Activated T-helper 1 cell treated with anti-CD3 and anti-CD28 coated beads, Interleukin-12 subunit alpha, Interleukin-12 subunit beta, Interleukin-2, Interleukin-4 antibody, amounts not matched to agents 30 ng/mL and 10 ng/mL and 1 ng/mL, durations not matched to agents 14 hours and 24 hours and 36 hours (primary cell): Measurements from ENCODE around the gene GPSM3. TPM values are rescaled to one million over a fixed set of nuclear protein-coding genes. Genes with fewer than 3 reads are reported as not detected.

Experiments used
- DNase-seq: peaks from one replicate; pipeline ENCODE4 v3.0.0; 2021; ENCODE audit warnings: low spot score
- H3K27ac Mint-ChIP-seq: one replicate; pipeline ENCODE4 v1.8.0; 2021; ENCODE audit warnings: mild to moderate bottlenecking, mixed read lengths
- H3K27me3 Mint-ChIP-seq: one replicate; pipeline ENCODE4 v1.8.0; 2022; ENCODE audit warnings: mild to moderate bottlenecking, moderate library complexity, mixed read lengths; ENCODE audit not compliant: insufficient read depth
- H3K36me3 Mint-ChIP-seq: one replicate; pipeline ENCODE4 v1.8.0; 2021; ENCODE audit warnings: low read depth, mixed read lengths
- H3K4me1 Mint-ChIP-seq: one replicate; pipeline ENCODE4 v1.8.0; 2021; ENCODE audit warnings: low read depth, mixed read lengths
- H3K4me3 Mint-ChIP-seq: one replicate; pipeline ENCODE4 v1.8.0; 2021; ENCODE audit warnings: mild to moderate bottlenecking, moderate library complexity, mixed read lengths
- H3K9me3 Mint-ChIP-seq: one replicate; pipeline ENCODE4 v1.8.0; 2021; ENCODE audit warnings: mixed read lengths
- intact Hi-C: fragments of 100-400 bp; cut with micrococcal nuclease; formaldehyde crosslinking; loops from one replicate; pipeline ENCODE4 v1.15.1; 2024
- total RNA-seq: library from RNA; stranded (reverse); gene quantifications from 2 replicates; pipeline ENCODE4 v1.2.3, GENCODE V29; 2022

GPSM3 gene, protein sequence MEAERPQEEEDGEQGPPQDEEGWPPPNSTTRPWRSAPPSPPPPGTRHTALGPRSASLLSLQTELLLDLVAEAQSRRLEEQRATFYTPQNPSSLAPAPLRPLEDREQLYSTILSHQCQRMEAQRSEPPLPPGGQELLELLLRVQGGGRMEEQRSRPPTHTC
- 82.5 and 84.7 TPM in 2 replicates for total RNA-seq

DNA sequence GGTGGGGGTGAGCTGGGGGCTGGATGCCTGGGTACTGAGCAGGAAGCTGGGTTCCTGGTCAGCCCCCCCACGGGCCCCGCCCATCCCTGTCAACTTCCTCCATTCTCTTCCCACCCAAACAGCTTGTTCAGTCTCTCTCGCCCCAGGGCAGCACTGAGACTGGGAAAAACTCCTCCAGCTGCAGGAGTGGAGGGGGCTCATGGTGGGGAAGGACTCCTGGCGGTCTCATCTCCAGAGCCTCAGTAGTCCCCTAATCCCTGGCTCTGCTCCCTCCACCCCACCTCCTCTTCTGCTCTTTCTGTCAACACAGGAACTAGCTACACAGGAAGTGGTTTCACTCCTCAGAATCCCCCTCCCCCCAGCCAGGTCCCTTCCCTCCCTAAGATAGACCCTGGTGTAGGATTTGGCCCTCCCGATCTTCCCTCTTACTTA, at the start of gene GPSM3:
GPSM3 (minus strand) TSS at position 36 of the 432 bp plus-strand sequence. CDS start 130 bp downstream, outside the sequence.
- DNase-seq = peak; percentile 55
- Mint-ChIP-seq H3K36me3 (peaks cover 8% of the 10 kb centered on the region), H3K27me3 (no peaks in the 10 kb centered on the region), H3K4me1 (peaks cover 62% of the 10 kb centered on the region), H3K9me3 (no peaks in the 10 kb centered on the region), H3K27ac (peak within 1 kb of the TSS; percentile 97), H3K4me3 (peak within 1 kb of the TSS; percentile 97)
- intact Hi-C loops = loop anchor here (5.0 kb wide), 2 partner anchors 295 to 380 kb away; partner anchors contain the start of gene EHMT2

DNA sequence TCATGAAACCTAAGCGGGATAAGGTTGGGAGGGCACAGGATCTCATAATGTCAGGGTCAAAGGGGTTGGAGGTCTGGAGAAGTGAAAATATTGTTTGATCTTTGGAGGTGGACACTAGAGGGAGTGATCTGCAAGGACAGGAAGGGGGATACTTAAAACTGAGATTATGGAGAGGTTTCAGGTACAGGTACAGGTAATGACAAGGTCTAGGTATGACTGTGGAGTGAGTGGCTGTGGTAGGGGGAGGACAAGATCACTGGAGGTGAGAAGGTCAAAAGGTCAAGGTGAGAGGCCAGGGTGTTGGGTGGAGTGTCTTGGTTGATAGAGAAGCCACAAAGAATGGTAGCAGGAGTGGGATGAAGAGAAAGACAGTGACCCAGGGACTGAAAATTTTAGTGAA, 48.2 kb upstream of the GPSM3 start:
- intact Hi-C loops = no loop called here
- Mint-ChIP-seq H3K36me3 (no peaks in the 10 kb centered on the region), H3K4me1 (peaks cover 27% of the 10 kb centered on the region), H3K27ac (peak overlapping the region; percentile 54), H3K9me3 (no peaks in the 10 kb centered on the region), H3K4me3 (no peak overlapping the region), H3K27me3 (peaks cover 15% of the 10 kb centered on the region)
- DNase-seq = no peak

DNA sequence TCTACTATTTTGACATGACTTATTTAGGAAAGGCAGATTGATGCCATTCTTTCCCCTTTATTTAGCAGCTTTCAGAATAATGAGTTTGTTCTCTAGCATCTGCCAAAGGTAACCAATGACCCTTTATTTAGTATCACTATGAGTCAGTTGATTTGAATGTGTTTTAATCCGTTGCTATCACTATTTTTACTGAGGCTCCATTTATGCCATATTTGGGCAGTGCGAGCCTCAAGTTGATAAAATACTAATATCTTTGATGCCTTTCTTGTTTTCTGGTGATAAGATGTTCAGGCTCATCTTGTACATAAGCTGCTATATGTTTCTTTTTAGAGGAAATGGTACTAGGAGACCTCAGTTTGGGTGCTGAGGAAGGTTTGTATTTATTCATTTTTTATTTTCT, 47.0 kb upstream of the GPSM3 start:
- Mint-ChIP-seq H3K36me3 (no peaks in the 10 kb centered on the region), H3K27me3 (peaks cover 12% of the 10 kb centered on the region), H3K27ac (no peak overlapping the region), H3K4me1 (peaks cover 18% of the 10 kb centered on the region), H3K9me3 (no peaks in the 10 kb centered on the region), H3K4me3 (no peak overlapping the region)
- no peak for DNase-seq
- intact Hi-C loops = no loop called here

DNA sequence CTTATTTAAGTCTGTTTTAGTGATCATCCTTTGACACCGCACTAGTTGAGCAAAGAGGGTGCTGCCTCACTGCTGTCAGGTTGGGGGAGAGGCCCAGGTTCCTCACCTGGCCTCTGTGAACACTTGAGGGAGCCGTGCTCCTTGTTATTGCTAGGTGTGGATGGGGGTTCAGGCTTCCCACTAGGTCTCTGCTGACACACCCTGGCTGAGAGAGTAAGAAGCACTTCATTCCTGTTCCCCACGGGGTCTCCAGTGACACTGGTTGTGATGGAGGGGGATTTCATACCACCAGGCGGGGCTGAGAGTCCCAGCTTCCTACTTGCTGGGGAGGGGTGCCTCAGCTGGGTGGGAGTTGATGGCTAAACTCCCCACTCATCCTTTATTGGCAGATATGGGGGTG, 42.5 kb upstream of the GPSM3 start:
- Mint-ChIP-seq H3K36me3 (no peaks in the 10 kb centered on the region), H3K27ac (no peak overlapping the region), H3K9me3 (no peaks in the 10 kb centered on the region), H3K4me1 (no peaks in the 10 kb centered on the region), H3K4me3 (no peak overlapping the region), H3K27me3 (peaks cover 4% of the 10 kb centered on the region)
- intact Hi-C loops = no loop called here
- DNase-seq = no peak

DNA sequence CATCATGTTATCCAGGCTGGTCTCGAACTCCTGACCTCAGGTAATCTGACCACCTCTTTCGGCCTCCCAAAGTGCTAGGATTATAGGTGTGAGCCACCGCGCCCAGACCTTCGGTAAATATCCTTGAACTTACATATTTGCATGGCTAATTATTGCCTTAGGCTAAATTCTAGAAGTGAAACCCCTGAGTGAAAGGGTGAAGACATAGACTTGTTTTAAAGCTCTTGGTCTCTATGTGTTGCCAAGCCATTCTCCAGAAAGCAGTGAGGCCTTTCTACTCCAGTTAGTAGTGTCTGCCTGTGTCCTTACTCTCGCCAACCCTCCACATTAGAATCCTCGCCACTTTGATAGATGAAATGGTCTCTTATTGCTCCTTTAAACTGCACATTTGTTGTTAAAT, 34.0 kb upstream of the GPSM3 start:
- no peaks in the 10 kb centered on the region for H3K4me1 Mint-ChIP-seq
- DNase-seq = no peak
- intact Hi-C loops = no loop called here
- no peak overlapping the region for H3K27ac Mint-ChIP-seq
- H3K4me3 Mint-ChIP-seq = no peak overlapping the region
- H3K9me3 Mint-ChIP-seq = no peaks in the 10 kb centered on the region
- no peaks in the 10 kb centered on the region for H3K27me3 Mint-ChIP-seq
- no peaks in the 10 kb centered on the region for H3K36me3 Mint-ChIP-seq

DNA sequence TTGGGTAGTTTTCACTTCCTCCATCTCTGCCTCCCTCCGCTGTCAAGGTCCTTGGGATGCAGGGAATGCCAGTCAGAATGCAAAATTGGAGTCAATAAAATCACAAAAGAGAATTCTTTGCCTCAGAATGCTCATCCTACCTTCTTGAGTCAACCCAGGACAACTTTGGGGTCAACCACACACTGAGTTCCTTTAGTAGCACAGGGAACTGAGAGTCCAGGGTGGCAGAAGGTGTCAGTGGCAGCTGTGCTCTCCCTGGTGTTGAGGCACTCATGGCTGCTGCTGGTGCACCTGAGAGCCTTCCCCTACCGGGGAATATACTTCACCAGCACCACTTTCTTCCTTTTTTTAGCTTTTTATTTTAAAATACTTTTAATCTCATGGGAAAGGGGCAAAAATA, 32.3 kb upstream of the GPSM3 start:
- no peak overlapping the region for H3K27ac Mint-ChIP-seq
- no peaks in the 10 kb centered on the region for H3K4me1 Mint-ChIP-seq
- no peaks in the 10 kb centered on the region for H3K27me3 Mint-ChIP-seq
- intact Hi-C loops = no loop called here
- no peak for DNase-seq
- H3K4me3 Mint-ChIP-seq = no peak overlapping the region
- H3K36me3 Mint-ChIP-seq = no peaks in the 10 kb centered on the region
- no peaks in the 10 kb centered on the region for H3K9me3 Mint-ChIP-seq

DNA sequence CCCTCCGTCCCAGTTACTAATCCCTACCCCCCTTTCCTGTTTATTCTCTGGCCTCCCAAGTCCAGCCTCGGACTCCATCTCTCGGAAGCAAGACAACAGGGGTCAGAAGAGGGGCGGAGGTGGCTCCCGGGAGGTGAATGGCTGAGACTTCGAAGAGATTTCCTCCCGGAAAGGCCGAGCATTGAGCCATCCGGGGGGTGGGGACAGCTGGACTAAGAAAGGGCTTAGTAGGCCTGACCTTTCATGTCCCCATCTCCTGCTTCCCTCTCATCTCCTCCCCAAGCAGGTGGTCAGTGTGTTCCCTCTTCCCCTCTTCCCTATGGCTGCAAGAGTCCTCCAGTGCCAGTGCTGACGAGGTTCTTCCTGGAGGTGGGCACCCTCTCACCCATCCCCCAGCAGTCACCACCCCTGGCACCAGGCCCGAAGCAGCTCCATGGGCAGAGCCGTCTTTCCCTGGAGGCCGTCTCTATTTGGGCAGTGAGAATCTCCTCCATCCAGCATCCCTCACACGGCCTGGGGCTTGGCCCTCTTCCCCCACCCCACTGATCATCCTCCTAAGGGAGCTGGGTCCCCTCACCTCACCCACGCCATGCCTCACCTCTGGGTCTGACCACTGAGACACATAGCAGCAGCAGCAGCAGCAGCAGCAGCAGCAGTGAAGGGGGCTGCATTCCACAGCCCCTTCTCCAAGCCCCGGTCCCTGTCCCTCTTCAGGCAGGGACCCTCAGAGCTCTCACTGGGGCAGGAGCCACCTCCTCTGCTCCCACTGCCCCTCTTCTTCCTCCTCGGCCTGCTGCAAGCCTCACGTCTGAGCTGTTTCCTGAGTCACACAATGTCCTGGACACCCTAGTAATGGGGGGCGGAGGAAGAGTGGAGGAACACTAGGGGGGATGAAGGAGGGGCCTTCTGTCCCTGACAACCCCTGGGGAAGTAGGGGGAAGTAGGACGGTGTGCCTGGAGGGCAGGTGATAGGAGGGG, 31.1 kb upstream of the GPSM3 start, which contains the start of gene NOTCH4:
NOTCH4 (minus strand) TSS at position 810 of the 978 bp plus-strand sequence; CDS start at position 671, 139 bp downstream.
- Mint-ChIP-seq H3K4me3 (no peak within 1 kb of the TSS), H3K27me3 (no peaks in the 10 kb centered on the region), H3K27ac (no peak within 1 kb of the TSS), H3K4me1 (no peaks in the 10 kb centered on the region), H3K36me3 (no peaks in the 10 kb centered on the region), H3K9me3 (no peaks in the 10 kb centered on the region)
- no peak for DNase-seq
- intact Hi-C loops = no loop called here

DNA sequence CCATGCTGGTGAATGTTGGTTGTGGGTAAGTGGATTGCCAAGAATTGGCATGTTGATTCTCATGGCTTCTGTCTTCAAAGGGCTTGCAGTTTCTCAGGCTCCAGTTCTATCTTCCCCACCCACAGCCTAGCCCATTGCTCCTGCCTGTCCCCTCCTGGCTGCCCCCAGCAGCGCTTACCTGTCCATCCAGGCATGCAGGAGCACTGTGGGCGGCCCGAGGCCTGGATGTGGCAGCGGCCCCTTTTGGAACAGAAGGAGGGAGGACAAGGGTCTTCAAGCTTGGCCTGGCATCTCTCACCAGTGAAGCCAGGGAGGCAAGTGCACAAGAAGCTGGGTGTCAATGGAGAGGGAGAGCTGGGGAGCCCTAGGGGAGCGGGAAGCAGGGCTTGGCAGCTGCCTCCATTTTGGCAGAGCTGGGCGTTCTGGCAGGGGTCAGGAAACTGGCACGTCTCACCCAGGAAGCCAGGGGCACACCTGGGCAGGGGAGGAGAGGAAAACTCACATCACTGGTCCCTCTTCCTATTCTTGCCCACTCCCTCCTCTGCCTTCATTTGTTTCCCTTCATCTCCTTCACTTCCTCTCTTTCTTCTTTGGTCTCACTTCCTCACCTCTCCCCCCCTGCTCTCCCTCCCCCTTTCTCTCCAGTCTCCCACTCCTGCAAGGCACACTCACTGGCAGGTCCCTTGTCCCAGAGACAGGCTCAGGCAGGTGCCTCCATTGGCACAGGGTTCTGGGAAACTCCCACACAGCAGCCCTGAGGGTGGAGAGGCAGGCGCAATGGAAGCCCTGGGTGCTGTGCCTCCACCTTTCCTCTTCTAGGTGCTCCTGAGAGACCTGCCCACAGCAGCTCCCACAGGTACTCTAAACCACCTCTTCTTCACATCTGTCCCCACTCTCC, 30.1 kb upstream of the GPSM3 start:
- no peaks in the 10 kb centered on the region for H3K9me3 Mint-ChIP-seq
- no peaks in the 10 kb centered on the region for H3K4me1 Mint-ChIP-seq
- H3K4me3 Mint-ChIP-seq = no peak overlapping the region
- no peaks in the 10 kb centered on the region for H3K27me3 Mint-ChIP-seq
- no peak overlapping the region for H3K27ac Mint-ChIP-seq
- intact Hi-C loops = no loop called here
- DNase-seq = no peak
- no peaks in the 10 kb centered on the region for H3K36me3 Mint-ChIP-seq

DNA sequence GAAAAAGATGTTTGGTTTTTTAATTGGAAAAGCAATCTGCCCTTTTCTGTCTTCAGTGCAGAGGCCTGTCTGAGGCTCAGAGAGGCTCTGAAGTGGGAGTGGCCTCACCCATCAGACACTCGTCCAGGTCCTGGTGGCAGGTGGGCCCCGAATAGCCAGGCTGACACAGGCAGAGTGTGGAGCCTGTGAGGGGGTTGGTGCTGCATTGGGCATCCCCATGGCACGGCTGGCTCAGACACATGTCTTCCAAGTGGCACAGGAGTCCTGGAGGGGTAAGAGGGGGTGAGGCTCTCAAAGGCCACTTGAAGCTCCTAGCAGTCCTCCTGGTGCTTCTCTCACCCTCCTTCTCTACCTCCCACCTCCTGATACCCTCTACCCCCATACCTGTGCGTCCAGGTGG, 27.6 kb upstream of the GPSM3 start:
- no peak overlapping the region for H3K4me3 Mint-ChIP-seq
- H3K4me1 Mint-ChIP-seq = no peaks in the 10 kb centered on the region
- H3K9me3 Mint-ChIP-seq = no peaks in the 10 kb centered on the region
- H3K27me3 Mint-ChIP-seq = peaks cover 3% of the 10 kb centered on the region
- H3K27ac Mint-ChIP-seq = no peak overlapping the region
- DNase-seq = no peak
- intact Hi-C loops = no loop called here
- H3K36me3 Mint-ChIP-seq = no peaks in the 10 kb centered on the region

DNA sequence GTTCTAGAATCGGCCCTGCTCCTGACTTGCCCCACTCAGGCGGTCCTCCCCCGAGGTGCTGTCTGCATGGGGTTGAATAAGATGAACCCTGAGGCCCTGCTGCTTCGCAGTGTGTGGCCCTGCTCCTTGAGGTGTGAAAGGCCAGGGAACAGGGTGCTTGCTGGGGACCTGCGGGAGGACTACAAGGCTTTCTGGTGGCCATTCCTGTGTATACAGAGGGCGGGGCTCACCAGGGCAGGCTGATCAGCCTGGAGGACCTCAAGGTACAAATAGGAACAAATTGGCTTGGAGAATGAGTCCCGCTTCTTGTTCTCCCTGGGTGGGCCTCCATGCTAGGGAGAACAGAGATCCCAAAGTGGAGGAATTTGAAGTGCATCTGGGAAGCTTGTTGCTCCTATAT, 25.7 kb upstream of the GPSM3 start:
- H3K9me3 Mint-ChIP-seq = no peaks in the 10 kb centered on the region
- intact Hi-C loops = no loop called here

DNA sequence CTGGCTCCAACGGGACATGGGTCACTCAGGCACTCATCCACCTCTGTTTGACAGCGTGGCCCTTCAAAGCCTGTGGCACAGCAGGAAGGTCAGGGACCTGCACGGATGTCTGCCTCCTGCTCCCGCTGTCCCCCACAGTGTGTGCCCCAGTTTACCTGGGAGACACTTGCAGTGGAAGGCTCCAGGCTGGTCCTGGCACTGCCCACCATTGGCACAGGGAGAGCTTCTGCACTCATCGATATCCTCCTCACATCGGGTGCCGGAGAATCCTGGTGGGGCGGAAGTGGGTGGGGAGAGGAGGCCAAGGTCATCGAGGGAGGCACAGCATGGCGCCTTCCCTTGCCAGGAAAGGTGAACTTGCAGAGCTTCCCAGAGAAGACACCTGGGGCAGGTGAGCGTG, 24.6 kb upstream of the GPSM3 start:
- DNase-seq = no peak
- H3K27ac Mint-ChIP-seq = no peak overlapping the region
- H3K4me1 Mint-ChIP-seq = no peaks in the 10 kb centered on the region
- H3K4me3 Mint-ChIP-seq = no peak overlapping the region
- peaks cover 7% of the 10 kb centered on the region for H3K27me3 Mint-ChIP-seq
- H3K36me3 Mint-ChIP-seq = no peaks in the 10 kb centered on the region
- intact Hi-C loops = no loop called here
- no peaks in the 10 kb centered on the region for H3K9me3 Mint-ChIP-seq

More for the DNA sequence above, 25.7 kb upstream of the GPSM3 start:
- Mint-ChIP-seq H3K4me3 (no peak overlapping the region), H3K27ac (no peak overlapping the region), H3K27me3 (peaks cover 7% of the 10 kb centered on the region), H3K36me3 (no peaks in the 10 kb centered on the region), H3K4me1 (no peaks in the 10 kb centered on the region)
- no peak for DNase-seq

DNA sequence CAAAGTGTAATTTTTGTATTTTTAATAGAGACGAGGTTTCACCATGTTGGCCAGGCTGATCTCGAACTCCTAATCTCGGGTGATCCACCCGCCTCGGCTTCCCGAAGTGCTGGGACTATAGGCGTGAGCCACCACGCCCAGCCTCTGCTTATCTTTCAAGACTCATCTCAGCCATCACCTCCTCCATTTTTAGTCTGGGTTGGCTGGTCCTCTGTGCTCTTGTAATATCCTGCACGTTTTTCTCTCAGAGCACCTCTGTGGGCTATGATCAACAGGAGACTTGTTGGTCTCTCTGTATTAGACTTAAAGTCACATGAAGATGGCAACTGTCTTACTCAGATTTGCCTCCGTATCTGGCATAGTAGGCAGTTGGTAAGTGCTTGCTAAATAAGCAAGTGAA, 23.8 kb upstream of the GPSM3 start:
- H3K9me3 Mint-ChIP-seq = no peaks in the 10 kb centered on the region
- intact Hi-C loops = no loop called here
- H3K36me3 Mint-ChIP-seq = no peaks in the 10 kb centered on the region
- no peak overlapping the region for H3K27ac Mint-ChIP-seq
- peaks cover 9% of the 10 kb centered on the region for H3K27me3 Mint-ChIP-seq
- no peak overlapping the region for H3K4me3 Mint-ChIP-seq
- H3K4me1 Mint-ChIP-seq = no peaks in the 10 kb centered on the region
- DNase-seq = no peak
